Measurements from ENCODE around the gene TPRA1. TPM values are rescaled to one million over a fixed set of nuclear protein-coding genes. Genes with fewer than 3 reads are reported as not detected.
"Not testable (repeated sequence)": the region's sequence is repeated elsewhere in the genome, so short reads cannot be mapped to it uniquely, and the experiment has no call there.

The TPRA1 gene
- total and polyA plus RNA-seq, 2 donors (not counting 1 experiment from before 2014, with no cell fraction given), result 17.5 to 47.4 TPM

GRCh38 chr3:127532561-127533203 is 57.9 kb downstream of the TPRA1 start:
- no peak for DNase-seq (ENCODE audit: low read depth in 2 of 2)
- no peak for TF ChIP-seq EZH2 (IDR thresholded peaks at IDR 0.05; ENCODE audit: low read length, missing control alignments)
- TF ChIP-seq, protein P1, sequence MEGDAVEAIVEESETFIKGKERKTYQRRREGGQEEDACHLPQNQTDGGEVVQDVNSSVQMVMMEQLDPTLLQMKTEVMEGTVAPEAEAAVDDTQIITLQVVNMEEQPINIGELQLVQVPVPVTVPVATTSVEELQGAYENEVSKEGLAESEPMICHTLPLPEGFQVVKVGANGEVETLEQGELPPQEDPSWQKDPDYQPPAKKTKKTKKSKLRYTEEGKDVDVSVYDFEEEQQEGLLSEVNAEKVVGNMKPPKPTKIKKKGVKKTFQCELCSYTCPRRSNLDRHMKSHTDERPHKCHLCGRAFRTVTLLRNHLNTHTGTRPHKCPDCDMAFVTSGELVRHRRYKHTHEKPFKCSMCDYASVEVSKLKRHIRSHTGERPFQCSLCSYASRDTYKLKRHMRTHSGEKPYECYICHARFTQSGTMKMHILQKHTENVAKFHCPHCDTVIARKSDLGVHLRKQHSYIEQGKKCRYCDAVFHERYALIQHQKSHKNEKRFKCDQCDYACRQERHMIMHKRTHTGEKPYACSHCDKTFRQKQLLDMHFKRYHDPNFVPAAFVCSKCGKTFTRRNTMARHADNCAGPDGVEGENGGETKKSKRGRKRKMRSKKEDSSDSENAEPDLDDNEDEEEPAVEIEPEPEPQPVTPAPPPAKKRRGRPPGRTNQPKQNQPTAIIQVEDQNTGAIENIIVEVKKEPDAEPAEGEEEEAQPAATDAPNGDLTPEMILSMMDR (conservative IDR thresholded peaks at IDR 0.05 in 1 of 2, IDR thresholded peaks at IDR 0.05 in 1 of 2; ENCODE audit: low read depth in 1 of 2, low read length in 2 of 2), result no peak
- no peak overlapping the region for H2AFZ ChIP-seq (ENCODE audit: low read length)
- H3K9ac ChIP-seq (ENCODE audit: insufficient read depth, low read length), result no peak overlapping the region
- no peaks in the 10 kb centered on the region for H3K79me2 ChIP-seq (ENCODE audit: control insufficient read depth, insufficient read depth, low read length)
- no peak overlapping the region for H3K4me2 ChIP-seq (ENCODE audit: extremely low read depth, insufficient read depth, low read length)
- no peaks in the 10 kb centered on the region for H3K9me3 ChIP-seq (ENCODE audit: control insufficient read depth, insufficient read depth, low read depth, low read length)
- H3K36me3 ChIP-seq (ENCODE audit: control insufficient read depth, insufficient read depth, low read length), result no peaks in the 10 kb centered on the region
- H3K27ac ChIP-seq (ENCODE audit: insufficient read depth, low read length), result no peak overlapping the region
- H4K20me1 ChIP-seq (ENCODE audit: control insufficient read depth, extremely low read depth, insufficient read depth, low read length), result no peaks in the 10 kb centered on the region
- no peaks in the 10 kb centered on the region for H3K27me3 ChIP-seq (ENCODE audit: control insufficient read depth, insufficient read depth, low read length)
- H3K4me1 ChIP-seq (ENCODE audit: control insufficient read depth, extremely low read depth, insufficient read depth, low read length), result no peaks in the 10 kb centered on the region
- no peak overlapping the region for H3K4me3 ChIP-seq (replicated peaks in 1 of 4; ENCODE audit: control extremely low read depth in 1 of 4, insufficient read depth in 1 of 4, low read depth in 3 of 4, low read length in 4 of 4)

- no peak overlapping the region for H3K27ac ChIP-seq (ENCODE audit: insufficient read depth, low read length)
- H3K4me2 ChIP-seq (ENCODE audit: extremely low read depth, insufficient read depth, low read length), result no peak overlapping the region
- H3K36me3 ChIP-seq (ENCODE audit: control insufficient read depth, insufficient read depth, low read length), result no peaks in the 10 kb centered on the region
- H3K27me3 ChIP-seq (ENCODE audit: control insufficient read depth, insufficient read depth, low read length), result peaks cover 1% of the 10 kb centered on the region
- H3K79me2 ChIP-seq (ENCODE audit: control insufficient read depth, insufficient read depth, low read length), result no peaks in the 10 kb centered on the region
- H2AFZ ChIP-seq (ENCODE audit: low read length), result no peak overlapping the region
- no peak overlapping the region for H3K4me3 ChIP-seq (replicated peaks in 1 of 4; ENCODE audit: control extremely low read depth in 1 of 4, insufficient read depth in 1 of 4, low read depth in 3 of 4, low read length in 4 of 4)
- H3K9me3 ChIP-seq (ENCODE audit: control insufficient read depth, insufficient read depth, low read depth, low read length), result no peaks in the 10 kb centered on the region
- no peaks in the 10 kb centered on the region for H3K4me1 ChIP-seq (ENCODE audit: control insufficient read depth, extremely low read depth, insufficient read depth, low read length)
- no peak overlapping the region for H3K9ac ChIP-seq (ENCODE audit: insufficient read depth, low read length)
- no peak for TF ChIP-seq EZH2 (IDR thresholded peaks at IDR 0.05; ENCODE audit: low read length, missing control alignments)
- TF ChIP-seq, protein P1 (conservative IDR thresholded peaks at IDR 0.05 in 1 of 2, IDR thresholded peaks at IDR 0.05 in 1 of 2; ENCODE audit: low read depth in 1 of 2, low read length in 2 of 2), result no peak
- DNase-seq (ENCODE audit: low read depth in 2 of 2), result no peak
- H4K20me1 ChIP-seq (ENCODE audit: control insufficient read depth, extremely low read depth, insufficient read depth, low read length), result no peaks in the 10 kb centered on the region
Observed at GRCh38 chr3:127531821-127532220, 58.7 kb downstream of the TPRA1 start.

- H3K27me3 ChIP-seq (ENCODE audit: control insufficient read depth, insufficient read depth, low read length); H3K4me2 ChIP-seq (ENCODE audit: extremely low read depth, insufficient read depth, low read length); H3K4me3 ChIP-seq (replicated peaks in 1 of 4; ENCODE audit: control extremely low read depth in 1 of 4, insufficient read depth in 1 of 4, low read depth in 3 of 4, low read length in 4 of 4); H3K9me3 ChIP-seq (ENCODE audit: control insufficient read depth, insufficient read depth, low read depth, low read length); H2AFZ ChIP-seq (ENCODE audit: low read length); H3K79me2 ChIP-seq (ENCODE audit: control insufficient read depth, insufficient read depth, low read length); H3K36me3 ChIP-seq (ENCODE audit: control insufficient read depth, insufficient read depth, low read length); H4K20me1 ChIP-seq (ENCODE audit: control insufficient read depth, extremely low read depth, insufficient read depth, low read length); DNase-seq (ENCODE audit: low read depth in 2 of 2); H3K9ac ChIP-seq (ENCODE audit: insufficient read depth, low read length); H3K27ac ChIP-seq (ENCODE audit: insufficient read depth, low read length); H3K4me1 ChIP-seq (ENCODE audit: control insufficient read depth, extremely low read depth, insufficient read depth, low read length): not testable (repeated sequence)
Observed at GRCh38 chr3:127530863-127531262, 59.7 kb downstream of the TPRA1 start.
